GM23338 (cell line): Measurements from ENCODE around the gene MARK2. TPM values are rescaled to one million over a fixed set of nuclear protein-coding genes. Genes with fewer than 3 reads are reported as not detected.

ENCODE experiments used
- ATAC-seq: fragments of 200-7000 bp; cut with Tn5 transposase; 3 replicates; pipeline ENCODE4 v1.9.1; 2020
- DNase-seq: peaks from one replicate; pipeline ENCODE4 v3.0.0-alpha.2; 2015; ENCODE audit warnings: low spot score
- H2AFZ ChIP-seq: fragments of 200-600 bp; sonication (generic); 2 replicates; pipeline ENCODE4 v1.8.0; 2016; ENCODE audit warnings: antibody characterized with exemption, mild to moderate bottlenecking, moderate library complexity
- H3F3A ChIP-seq: fragments of 200-600 bp; sonication (generic); replicated peaks from 2 replicates; pipeline ENCODE4 v1.8.0; 2017; ENCODE audit warnings: antibody characterized with exemption, mixed run types, low read depth
- H3K27ac ChIP-seq: fragments of 200-600 bp; sonication (generic); 2 replicates; pipeline ENCODE4 v1.6.1; 2016; ENCODE audit warnings: low read depth
- H3K27me3 ChIP-seq: fragments of 200-600 bp; sonication (generic); 2 replicates; pipeline ENCODE4 v1.8.0; 2016; ENCODE audit warnings: mild to moderate bottlenecking, mixed run types, moderate library complexity; ENCODE audit not compliant: insufficient read depth
- H3K36me3 ChIP-seq: fragments of 200-600 bp; sonication (generic); 2 replicates; pipeline ENCODE4 v1.8.0; 2016; ENCODE audit warnings: mild to moderate bottlenecking; ENCODE audit not compliant: insufficient read depth
- H3K4me1 ChIP-seq: fragments of 200-600 bp; sonication (generic); 2 replicates; pipeline ENCODE4 v1.8.0; 2016; ENCODE audit warnings: mild to moderate bottlenecking, moderate library complexity; ENCODE audit not compliant: insufficient read depth
- H3K4me2 ChIP-seq: fragments of 200-600 bp; sonication (generic); 2 replicates; pipeline ENCODE4 v1.7.1; 2017; ENCODE audit warnings: mixed run types
- H3K4me3 ChIP-seq: fragments of 200-600 bp; sonication (generic); 2 replicates; pipeline ENCODE4 v1.6.1; 2016; ENCODE audit warnings: mixed run types
- H3K79me2 ChIP-seq: fragments of 200-600 bp; sonication (generic); replicated peaks from 2 replicates; pipeline ENCODE4 v1.8.0; 2017; ENCODE audit warnings: mild to moderate bottlenecking; ENCODE audit not compliant: insufficient read depth
- H3K9me2 ChIP-seq: fragments of 200-600 bp; sonication (generic); 2 replicates; pipeline ENCODE4 v1.8.0; 2017; ENCODE audit not compliant: insufficient read depth
- H4K20me1 ChIP-seq: fragments of 200-600 bp; sonication (generic); replicated peaks from 2 replicates; pipeline ENCODE4 v1.8.0; 2017; ENCODE audit warnings: mild to moderate bottlenecking; ENCODE audit not compliant: insufficient read depth
- H3K27ac Mint-ChIP-seq: 2 replicates; pipeline ENCODE4 v1.8.0; 2020; ENCODE audit warnings: inconsistent platforms, mild to moderate bottlenecking, moderate library complexity, mixed read lengths
- H3K27me3 Mint-ChIP-seq: 3 replicates; pipeline ENCODE4 v1.8.0; 2022; ENCODE audit warnings: low read depth, mild to moderate bottlenecking, moderate library complexity, mixed read lengths, inconsistent platforms; ENCODE audit not compliant: insufficient read depth, poor library complexity
- H3K36me3 Mint-ChIP-seq: 3 replicates; pipeline ENCODE4 v1.8.0; 2021; ENCODE audit warnings: low read depth, mild to moderate bottlenecking, inconsistent platforms, moderate library complexity, mixed read lengths
- H3K4me1 Mint-ChIP-seq: 3 replicates; pipeline ENCODE4 v1.8.0; 2020; ENCODE audit warnings: mild to moderate bottlenecking, inconsistent platforms, mixed read lengths
- H3K4me3 Mint-ChIP-seq: 3 replicates; pipeline ENCODE4 v1.8.0; 2021; ENCODE audit warnings: moderate library complexity, mild to moderate bottlenecking, inconsistent platforms, mixed read lengths
- H3K9me3 Mint-ChIP-seq: 3 replicates; pipeline ENCODE4 v1.8.0; 2020; ENCODE audit warnings: moderate library complexity, mild to moderate bottlenecking, inconsistent platforms, mixed read lengths
- EZH2 ChIP-seq: fragments of 200-600 bp; sonication (generic); IDR thresholded peaks from one replicate; pipeline ENCODE4 v1.8.0; 2017; ENCODE audit warnings: antibody characterized with exemption, mild to moderate bottlenecking, low read depth; ENCODE audit not compliant: unreplicated experiment
- EZH2phosphoT487 ChIP-seq: fragments of 200-600 bp; sonication (generic); IDR thresholded peaks from one replicate; pipeline ENCODE4 v1.8.1; 2018; ENCODE audit warnings: antibody characterized with exemption; ENCODE audit not compliant: unreplicated experiment
- JUNB ChIP-seq: IDR thresholded peaks from one replicate; pipeline ENCODE4 v1.6.1; 2016; ENCODE audit warnings: antibody characterized with exemption; ENCODE audit not compliant: unreplicated experiment
- NANOG ChIP-seq: IDR thresholded peaks from 2 replicates; pipeline ENCODE4 v1.6.1; 2016; ENCODE audit warnings: antibody characterized with exemption, borderline replicate concordance
- POLR2AphosphoS5 ChIP-seq: IDR thresholded peaks from 2 replicates; pipeline ENCODE4 v1.6.1; 2016; ENCODE audit warnings: antibody characterized with exemption, low read depth
- ZNF331 ChIP-seq: fragments of 250-450 bp; sonication (Bioruptor Pico); IDR thresholded peaks from 2 replicates; pipeline ENCODE4 v1.5.0; 2020; ENCODE audit warnings: low read depth, mild to moderate bottlenecking, moderate library complexity
- polyA plus RNA-seq: library from polyadenylated mRNA; unstranded; fragments of >200 nt; fragmentation: Nextera tagmentation; extraction: Ambion mirVana; gene quantifications from 2 replicates; pipeline ENCODE4 v1.2.1, GENCODE V29; 2016
- total RNA-seq: library from RNA; depleted of rRNA; stranded (reverse); fragments of >200 nt; shearing (Covaris generic); gene quantifications from 2 replicates; pipeline ENCODE4 v1.2.3, GENCODE V29; 2014
- TF ChIP-seq, protein P1 (sequence below): IDR thresholded peaks from one replicate; pipeline ENCODE4 v1.6.1; 2018; ENCODE audit warnings: antibody characterized with exemption; ENCODE audit not compliant: unreplicated experiment
- TF ChIP-seq, protein P2 (sequence below): fragments of 250-450 bp; sonication (Bioruptor Pico); IDR thresholded peaks from 2 replicates; pipeline ENCODE4 v1.5.0; 2020; ENCODE audit warnings: mild to moderate bottlenecking, moderate library complexity
- TF ChIP-seq, protein P3 (sequence below), 2 experiments: fragments of 200-600 bp in 1 of 2; sonication (generic) in 1 of 2; conservative IDR thresholded peaks; 2 replicates each; pipeline versions ENCODE4 v1.5.1 to v1.6.1; 2016 to 2017; ENCODE audit warnings: antibody characterized with exemption in 2 of 2, low read depth in 2 of 2, mild to moderate bottlenecking in 2 of 2, moderate library complexity in 1 of 2

The MARK2 gene
- total and polyA plus RNA-seq, 2 experiments from 2014 or later, result 18.7 to 42.6 TPM

DNA sequence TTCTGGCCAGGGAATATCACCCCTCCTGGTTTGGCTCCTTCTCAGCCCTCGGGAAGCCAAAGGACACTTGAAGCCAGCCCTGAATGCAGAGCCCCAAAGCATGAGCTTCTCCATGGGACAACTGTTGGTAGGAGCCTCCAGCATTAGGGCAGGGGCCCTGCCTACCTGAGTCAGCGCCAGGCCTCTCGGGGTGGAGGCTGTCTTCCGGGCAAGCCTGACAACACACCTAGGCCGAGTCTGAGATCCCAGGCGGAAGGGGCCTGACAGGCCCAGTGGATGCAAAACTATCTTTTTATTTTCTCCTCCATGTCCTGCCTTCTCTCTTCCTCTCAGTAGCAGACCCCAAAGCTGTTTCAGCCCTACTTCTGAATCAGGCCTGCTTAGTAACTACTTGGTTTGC is 50.4 kb downstream of the MARK2 start (continued):
- TF ChIP-seq, protein P1, sequence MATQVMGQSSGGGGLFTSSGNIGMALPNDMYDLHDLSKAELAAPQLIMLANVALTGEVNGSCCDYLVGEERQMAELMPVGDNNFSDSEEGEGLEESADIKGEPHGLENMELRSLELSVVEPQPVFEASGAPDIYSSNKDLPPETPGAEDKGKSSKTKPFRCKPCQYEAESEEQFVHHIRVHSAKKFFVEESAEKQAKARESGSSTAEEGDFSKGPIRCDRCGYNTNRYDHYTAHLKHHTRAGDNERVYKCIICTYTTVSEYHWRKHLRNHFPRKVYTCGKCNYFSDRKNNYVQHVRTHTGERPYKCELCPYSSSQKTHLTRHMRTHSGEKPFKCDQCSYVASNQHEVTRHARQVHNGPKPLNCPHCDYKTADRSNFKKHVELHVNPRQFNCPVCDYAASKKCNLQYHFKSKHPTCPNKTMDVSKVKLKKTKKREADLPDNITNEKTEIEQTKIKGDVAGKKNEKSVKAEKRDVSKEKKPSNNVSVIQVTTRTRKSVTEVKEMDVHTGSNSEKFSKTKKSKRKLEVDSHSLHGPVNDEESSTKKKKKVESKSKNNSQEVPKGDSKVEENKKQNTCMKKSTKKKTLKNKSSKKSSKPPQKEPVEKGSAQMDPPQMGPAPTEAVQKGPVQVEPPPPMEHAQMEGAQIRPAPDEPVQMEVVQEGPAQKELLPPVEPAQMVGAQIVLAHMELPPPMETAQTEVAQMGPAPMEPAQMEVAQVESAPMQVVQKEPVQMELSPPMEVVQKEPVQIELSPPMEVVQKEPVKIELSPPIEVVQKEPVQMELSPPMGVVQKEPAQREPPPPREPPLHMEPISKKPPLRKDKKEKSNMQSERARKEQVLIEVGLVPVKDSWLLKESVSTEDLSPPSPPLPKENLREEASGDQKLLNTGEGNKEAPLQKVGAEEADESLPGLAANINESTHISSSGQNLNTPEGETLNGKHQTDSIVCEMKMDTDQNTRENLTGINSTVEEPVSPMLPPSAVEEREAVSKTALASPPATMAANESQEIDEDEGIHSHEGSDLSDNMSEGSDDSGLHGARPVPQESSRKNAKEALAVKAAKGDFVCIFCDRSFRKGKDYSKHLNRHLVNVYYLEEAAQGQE, result no peak
- no peak for TF ChIP-seq EZH2phosphoT487
- no peak for TF ChIP-seq NANOG

DNA sequence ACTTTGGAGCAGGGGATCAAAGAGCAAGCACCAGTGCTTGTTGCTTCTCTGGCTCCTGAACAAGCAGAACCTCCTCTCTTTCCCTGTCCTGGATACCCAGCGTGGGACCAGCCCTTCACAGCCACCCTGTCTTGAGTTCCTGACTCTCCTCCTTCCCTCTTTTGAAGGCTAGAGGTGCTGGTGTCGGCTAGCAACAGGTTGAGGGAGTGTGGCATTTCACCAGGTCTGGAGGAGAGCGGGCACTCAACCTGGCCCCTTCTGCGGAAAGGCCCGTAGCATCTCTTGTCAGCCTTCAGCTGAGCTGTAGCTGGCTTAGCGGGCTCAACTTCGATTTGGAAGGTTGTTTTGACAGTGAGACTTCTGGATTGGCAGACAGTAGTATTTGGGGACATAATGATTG is 51.5 kb downstream of the MARK2 start:
- H2AFZ ChIP-seq, result no peak overlapping the region
- no peak for DNase-seq
- H3K9me2 ChIP-seq, result no peaks in the 10 kb centered on the region
- ATAC-seq, result no peak
- H3K27me3 Mint-ChIP-seq, result peaks cover 15% of the 10 kb centered on the region
- H3K27me3 ChIP-seq, result no peaks in the 10 kb centered on the region
- H3K4me1 Mint-ChIP-seq, result peaks cover 47% of the 10 kb centered on the region
- H3F3A ChIP-seq, result peaks cover 15% of the 10 kb centered on the region
- peak overlapping the region; percentile 39; the same call in 1 of the 2 replicates for H3K27ac Mint-ChIP-seq
- H3K79me2 ChIP-seq, result peaks cover 85% of the 10 kb centered on the region
- no peak for TF ChIP-seq POLR2AphosphoS5
- TF ChIP-seq JUNB, result no peak
- TF ChIP-seq ZNF331 (CRISPR knock-in tag), result no peak
- TF ChIP-seq, protein P2, sequence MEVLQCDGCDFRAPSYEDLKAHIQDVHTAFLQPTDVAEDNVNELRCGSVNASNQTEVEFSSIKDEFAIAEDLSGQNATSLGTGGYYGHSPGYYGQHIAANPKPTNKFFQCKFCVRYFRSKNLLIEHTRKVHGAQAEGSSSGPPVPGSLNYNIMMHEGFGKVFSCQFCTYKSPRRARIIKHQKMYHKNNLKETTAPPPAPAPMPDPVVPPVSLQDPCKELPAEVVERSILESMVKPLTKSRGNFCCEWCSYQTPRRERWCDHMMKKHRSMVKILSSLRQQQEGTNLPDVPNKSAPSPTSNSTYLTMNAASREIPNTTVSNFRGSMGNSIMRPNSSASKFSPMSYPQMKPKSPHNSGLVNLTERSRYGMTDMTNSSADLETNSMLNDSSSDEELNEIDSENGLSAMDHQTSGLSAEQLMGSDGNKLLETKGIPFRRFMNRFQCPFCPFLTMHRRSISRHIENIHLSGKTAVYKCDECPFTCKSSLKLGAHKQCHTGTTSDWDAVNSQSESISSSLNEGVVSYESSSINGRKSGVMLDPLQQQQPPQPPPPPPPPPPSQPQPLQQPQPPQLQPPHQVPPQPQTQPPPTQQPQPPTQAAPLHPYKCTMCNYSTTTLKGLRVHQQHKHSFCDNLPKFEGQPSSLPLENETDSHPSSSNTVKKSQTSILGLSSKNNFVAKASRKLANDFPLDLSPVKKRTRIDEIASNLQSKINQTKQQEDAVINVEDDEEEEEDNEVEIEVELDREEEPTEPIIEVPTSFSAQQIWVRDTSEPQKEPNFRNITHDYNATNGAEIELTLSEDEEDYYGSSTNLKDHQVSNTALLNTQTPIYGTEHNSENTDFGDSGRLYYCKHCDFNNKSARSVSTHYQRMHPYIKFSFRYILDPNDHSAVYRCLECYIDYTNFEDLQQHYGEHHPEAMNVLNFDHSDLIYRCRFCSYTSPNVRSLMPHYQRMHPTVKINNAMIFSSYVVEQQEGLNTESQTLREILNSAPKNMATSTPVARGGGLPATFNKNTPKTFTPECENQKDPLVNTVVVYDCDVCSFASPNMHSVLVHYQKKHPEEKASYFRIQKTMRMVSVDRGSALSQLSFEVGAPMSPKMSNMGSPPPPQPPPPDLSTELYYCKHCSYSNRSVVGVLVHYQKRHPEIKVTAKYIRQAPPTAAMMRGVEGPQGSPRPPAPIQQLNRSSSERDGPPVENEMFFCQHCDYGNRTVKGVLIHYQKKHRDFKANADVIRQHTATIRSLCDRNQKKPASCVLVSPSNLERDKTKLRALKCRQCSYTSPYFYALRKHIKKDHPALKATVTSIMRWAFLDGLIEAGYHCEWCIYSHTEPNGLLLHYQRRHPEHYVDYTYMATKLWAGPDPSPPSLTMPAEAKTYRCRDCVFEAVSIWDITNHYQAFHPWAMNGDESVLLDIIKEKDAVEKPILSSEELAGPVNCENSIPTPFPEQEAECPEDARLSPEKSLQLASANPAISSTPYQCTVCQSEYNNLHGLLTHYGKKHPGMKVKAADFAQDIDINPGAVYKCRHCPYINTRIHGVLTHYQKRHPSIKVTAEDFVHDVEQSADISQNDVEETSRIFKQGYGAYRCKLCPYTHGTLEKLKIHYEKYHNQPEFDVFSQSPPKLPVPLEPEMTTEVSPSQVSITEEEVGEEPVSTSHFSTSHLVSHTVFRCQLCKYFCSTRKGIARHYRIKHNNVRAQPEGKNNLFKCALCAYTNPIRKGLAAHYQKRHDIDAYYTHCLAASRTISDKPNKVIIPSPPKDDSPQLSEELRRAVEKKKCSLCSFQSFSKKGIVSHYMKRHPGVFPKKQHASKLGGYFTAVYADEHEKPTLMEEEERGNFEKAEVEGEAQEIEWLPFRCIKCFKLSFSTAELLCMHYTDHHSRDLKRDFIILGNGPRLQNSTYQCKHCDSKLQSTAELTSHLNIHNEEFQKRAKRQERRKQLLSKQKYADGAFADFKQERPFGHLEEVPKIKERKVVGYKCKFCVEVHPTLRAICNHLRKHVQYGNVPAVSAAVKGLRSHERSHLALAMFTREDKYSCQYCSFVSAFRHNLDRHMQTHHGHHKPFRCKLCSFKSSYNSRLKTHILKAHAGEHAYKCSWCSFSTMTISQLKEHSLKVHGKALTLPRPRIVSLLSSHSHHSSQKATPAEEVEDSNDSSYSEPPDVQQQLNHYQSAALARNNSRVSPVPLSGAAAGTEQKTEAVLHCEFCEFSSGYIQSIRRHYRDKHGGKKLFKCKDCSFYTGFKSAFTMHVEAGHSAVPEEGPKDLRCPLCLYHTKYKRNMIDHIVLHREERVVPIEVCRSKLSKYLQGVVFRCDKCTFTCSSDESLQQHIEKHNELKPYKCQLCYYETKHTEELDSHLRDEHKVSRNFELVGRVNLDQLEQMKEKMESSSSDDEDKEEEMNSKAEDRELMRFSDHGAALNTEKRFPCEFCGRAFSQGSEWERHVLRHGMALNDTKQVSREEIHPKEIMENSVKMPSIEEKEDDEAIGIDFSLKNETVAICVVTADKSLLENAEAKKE (CRISPR knock-in tag), result no peak
- TF ChIP-seq, protein P3, sequence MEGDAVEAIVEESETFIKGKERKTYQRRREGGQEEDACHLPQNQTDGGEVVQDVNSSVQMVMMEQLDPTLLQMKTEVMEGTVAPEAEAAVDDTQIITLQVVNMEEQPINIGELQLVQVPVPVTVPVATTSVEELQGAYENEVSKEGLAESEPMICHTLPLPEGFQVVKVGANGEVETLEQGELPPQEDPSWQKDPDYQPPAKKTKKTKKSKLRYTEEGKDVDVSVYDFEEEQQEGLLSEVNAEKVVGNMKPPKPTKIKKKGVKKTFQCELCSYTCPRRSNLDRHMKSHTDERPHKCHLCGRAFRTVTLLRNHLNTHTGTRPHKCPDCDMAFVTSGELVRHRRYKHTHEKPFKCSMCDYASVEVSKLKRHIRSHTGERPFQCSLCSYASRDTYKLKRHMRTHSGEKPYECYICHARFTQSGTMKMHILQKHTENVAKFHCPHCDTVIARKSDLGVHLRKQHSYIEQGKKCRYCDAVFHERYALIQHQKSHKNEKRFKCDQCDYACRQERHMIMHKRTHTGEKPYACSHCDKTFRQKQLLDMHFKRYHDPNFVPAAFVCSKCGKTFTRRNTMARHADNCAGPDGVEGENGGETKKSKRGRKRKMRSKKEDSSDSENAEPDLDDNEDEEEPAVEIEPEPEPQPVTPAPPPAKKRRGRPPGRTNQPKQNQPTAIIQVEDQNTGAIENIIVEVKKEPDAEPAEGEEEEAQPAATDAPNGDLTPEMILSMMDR (conservative IDR thresholded peaks at IDR 0.05; ENCODE audit: low read depth in 2 of 2), result no peak
- no peak for TF ChIP-seq NANOG
- TF ChIP-seq, protein P1, result no peak
- no peak for TF ChIP-seq EZH2
- H3K36me3 Mint-ChIP-seq, result peaks cover 4% of the 10 kb centered on the region
- H3K4me3 Mint-ChIP-seq, result no peak overlapping the region
- H3K27ac ChIP-seq, result no peak overlapping the region
- peaks cover 27% of the 10 kb centered on the region for H4K20me1 ChIP-seq
- H3K9me3 Mint-ChIP-seq, result no peaks in the 10 kb centered on the region
- H3K4me2 ChIP-seq, result no peak overlapping the region
- H3K4me1 ChIP-seq, result peaks cover 31% of the 10 kb centered on the region
- H3K36me3 ChIP-seq, result no peaks in the 10 kb centered on the region
- H3K4me3 ChIP-seq, result no peak overlapping the region
